A549 (cell line): Measurements from ENCODE around the gene GRIK4. TPM values are rescaled to one million over a fixed set of nuclear protein-coding genes. Genes with fewer than 3 reads are reported as not detected.

Source experiments
- ATAC-seq, 2 experiments: fragments of 200-7000 bp in 1 of 2; fragments of >200 bp in 1 of 2; cut with Nextera tagmentation in 1 of 2; cut with Tn5 transposase in 1 of 2; 3 replicates each; pipeline versions ENCODE4 v1.8.0 to v1.9.1; 2018 to 2020; ENCODE audit warnings: mild to moderate bottlenecking in 1 of 2, moderate library complexity in 1 of 2
- CTCF ChIA-PET: fragments of 300-600 bp; sonication (Branson Sonifier 250); formaldehyde crosslinking; extraction: SDS; loops from one replicate; lab custom pipeline; 2021; ENCODE audit warnings: antibody characterized with exemption, inconsistent platforms; lab: Yijun Ruan, JAX
- POLR2A ChIA-PET: fragments of 350-600 bp; formaldehyde crosslinking; extraction: SDS; loops from one replicate; lab custom pipeline; 2021; ENCODE audit warnings: antibody characterized with exemption, inconsistent platforms; lab: Yijun Ruan, JAX
- DNase-seq, 2 experiments: peaks; one replicate each; pipeline versions ENCODE4 v3.0.0 to v3.0.0-alpha.2; 2011 to 2016; ENCODE audit warnings: low read depth in 1 of 2, low spot score in 1 of 2
- FAIRE-seq: peaks from 2 replicates; lab custom pipeline; 2011; peaks lifted over from hg19 to GRCh38; lab: Jason Lieb, UNC
- H3K27ac ChIP-seq, 2 experiments: fragments of >200 bp; sonication (Bioruptor Twin); formaldehyde crosslinking; 3 replicates each; pipeline ENCODE4 v1.5.1; 2016 to 2017
- H3K4me1 ChIP-seq: fragments of >200 bp; sonication (Bioruptor Twin); formaldehyde crosslinking; 3 replicates; pipeline ENCODE4 v1.6.1; 2016
- H3K4me2 ChIP-seq: fragments of >200 bp; sonication (Bioruptor Twin); formaldehyde crosslinking; 3 replicates; pipeline ENCODE4 v1.6.1; 2016
- H3K4me3 ChIP-seq: fragments of >200 bp; sonication (Bioruptor Twin); formaldehyde crosslinking; 3 replicates; pipeline ENCODE4 v1.5.1; 2016
- H3K9me3 ChIP-seq: fragments of >200 bp; sonication (Bioruptor Twin); formaldehyde crosslinking; 3 replicates; pipeline ENCODE4 v1.6.1; 2016
- BCL3 ChIP-seq: fragments of >200 bp; sonication (Bioruptor Twin); formaldehyde crosslinking; IDR thresholded peaks from 3 replicates; pipeline ENCODE4 v1.6.1; 2016
- CHD2 ChIP-seq: fragments of 150-350 bp; IDR thresholded peaks from 2 replicates; pipeline ENCODE4 v1.6.1; 2014; ENCODE audit warnings: low read length; ENCODE audit not compliant: partially characterized antibody
- CHD4 ChIP-seq: fragments of 200-600 bp; sonication (generic); IDR thresholded peaks from 2 replicates; pipeline ENCODE4 v1.6.1; 2016; ENCODE audit warnings: antibody characterized with exemption, mild to moderate bottlenecking, borderline replicate concordance
- GATA3 ChIP-seq: IDR thresholded peaks from 2 replicates; pipeline ENCODE4 v1.6.1; 2012; ENCODE audit warnings: borderline replicate concordance
- HDAC2 ChIP-seq: fragments of 200-600 bp; sonication (generic); IDR thresholded peaks from 2 replicates; pipeline ENCODE4 v1.6.1; 2016
- HEYL ChIP-seq: fragments of 250-450 bp; sonication (Bioruptor Pico); IDR thresholded peaks from 2 replicates; pipeline ENCODE4 v1.8.0; 2021; ENCODE audit warnings: mild to moderate bottlenecking, moderate library complexity
- KDM5A ChIP-seq: fragments of 200-600 bp; sonication (generic); IDR thresholded peaks from 2 replicates; pipeline ENCODE4 v1.6.1; 2016; ENCODE audit warnings: antibody characterized with exemption, mild to moderate bottlenecking
- MAX ChIP-seq: IDR thresholded peaks from 2 replicates; pipeline ENCODE4 v1.6.1; 2012
- MAZ ChIP-seq: fragments of 150-350 bp; IDR thresholded peaks from 2 replicates; pipeline ENCODE4 v1.6.1; 2014; ENCODE audit warnings: antibody characterized with exemption, low read depth, low read length, borderline replicate concordance
- MYC ChIP-seq: IDR thresholded peaks from 2 replicates; pipeline ENCODE4 v1.6.1; 2012; ENCODE audit warnings: mild to moderate bottlenecking, inconsistent platforms, low read length, improper control_type of control experiment, borderline replicate concordance
- NR3C1 ChIP-seq: fragments of >200 bp; sonication (Bioruptor Twin); formaldehyde crosslinking; IDR thresholded peaks from 3 replicates; pipeline ENCODE4 v1.6.1; 2017
- RAD21 ChIP-seq, 2 experiments: fragments of >200 bp in 1 of 2; sonication (Bioruptor Twin) in 1 of 2; formaldehyde crosslinking in 1 of 2; IDR thresholded peaks in 1 of 2; conservative IDR thresholded peaks in 1 of 2; 2 replicates in 1 of 2; 3 replicates in 1 of 2; pipeline ENCODE4 v1.6.1; 2012 to 2018; ENCODE audit warnings: inconsistent platforms in 1 of 2
- RCOR1 ChIP-seq: fragments of 150-350 bp; IDR thresholded peaks from 2 replicates; pipeline ENCODE4 v1.6.1; 2014; ENCODE audit warnings: antibody characterized with exemption, low read length, low read depth
- REST ChIP-seq: fragments of 200-600 bp; sonication (generic); IDR thresholded peaks from 2 replicates; pipeline ENCODE4 v1.6.1; 2016; ENCODE audit warnings: antibody characterized with exemption, mild to moderate bottlenecking, moderate library complexity
- SMC3 ChIP-seq: fragments of >200 bp; sonication (Bioruptor Twin); formaldehyde crosslinking; IDR thresholded peaks from 3 replicates; pipeline ENCODE4 v1.6.1; 2018; ENCODE audit warnings: inconsistent platforms
- WGBS: methylation state at CpG from one replicate; pipeline ENCODE4 v1.1.6; 2017; ENCODE audit errors: missing lambda C conversion rate; 5-methylcytosine and 5-hydroxymethylcytosine counted together
- polyA plus RNA-seq, 4 experiments: library from polyadenylated mRNA; depleted of rRNA in 3 of 4; stranded (reverse); fragments of >200 nt; fragmentation: RNase III in 1 of 4; extraction: RNeasy Plus Mini Kit Qiagen cat#74134 plus additional on column Dnase treatment in 1 of 4; gene quantifications; 2 replicates in 3 of 4; 3 replicates in 1 of 4; pipeline ENCODE4 v1.2.3, GENCODE V29; 2011 to 2017

The GRIK4 gene
- polyA plus RNA-seq, 2 of the 4 experiments (the other 2 are of a cell fraction), result 0.01 TPM; not detected in 1

- DNase-seq (no peak), FAIRE-seq (no peak), ATAC-seq (no peak)
- no peak for TF ChIP-seq MAZ
- no peak for TF ChIP-seq MYC
- TF ChIP-seq RCOR1, result no peak
- no peak for TF ChIP-seq MAX
- TF ChIP-seq REST, result no peak
- no peak for TF ChIP-seq BCL3
- TF ChIP-seq SMC3, result no peak
- TF ChIP-seq CHD4, result no peak
- no peak for TF ChIP-seq HDAC2
- TF ChIP-seq NR3C1, result no peak
- H3K4me2 ChIP-seq, result no peak overlapping the region
- CTCF ChIA-PET, result interaction anchor here (2.0 kb wide), 1 partner anchor 30 kb away, joined by 4 read pairs; no protein-coding TSS in a partner anchor
- H3K4me1 ChIP-seq, result no peaks in the 10 kb centered on the region
- POLR2A ChIA-PET, result no interaction called here
- peaks cover 3% of the 10 kb centered on the region; the same call in 1 of the 3 replicates for H3K9me3 ChIP-seq
- H3K27ac ChIP-seq, result no peak overlapping the region
- H3K4me3 ChIP-seq, result no peak overlapping the region
- WGBS, result 74% methylated on average over 5 of the region's 5 CpGs
Observed at GRCh38 chr11:120773501-120774031, 262.0 kb downstream of the GRIK4 start.

- ATAC-seq (no peak), FAIRE-seq (no peak), DNase-seq (no peak)
- Histone ChIP-seq H3K9me3 (no peaks in the 10 kb centered on the region), H3K4me2 (no peak overlapping the region), H3K4me1 (no peaks in the 10 kb centered on the region), H3K27ac (no peak overlapping the region), H3K4me3 (no peak overlapping the region)
- ChIA-PET CTCF (interaction anchor here (0.9 to 2.0 kb wide), 2 partner anchors 29 to 420 kb away, joined by 3 to 4 read pairs; no protein-coding TSS in a partner anchor), POLR2A (no interaction called here)
- WGBS, result 53% methylated on average over 7 of the region's 7 CpGs
- TF ChIP-seq GATA3 (no peak), KDM5A (no peak), RAD21 (conservative IDR thresholded peaks at IDR 0.05 in 1 of 2, IDR thresholded peaks at IDR 0.05 in 1 of 2) (no peak), MAX (no peak), HEYL (CRISPR knock-in tag) (no peak), SMC3 (no peak), RCOR1 (no peak), CHD2 (no peak)
Observed at GRCh38 chr11:120774591-120775386, 263.2 kb downstream of the GRIK4 start.
